ENCODE measurements around the gene MAB21L4.
"Not testable (repeated sequence)": the region's sequence is repeated elsewhere in the genome, so short reads cannot be mapped to it uniquely, and the experiment has no call there.

MAB21L4 gene

GRCh38 chr2:240857039-240858008 is 38.6 kb downstream of the MAB21L4 start:
- DNase-seq, result no peak

DNA sequence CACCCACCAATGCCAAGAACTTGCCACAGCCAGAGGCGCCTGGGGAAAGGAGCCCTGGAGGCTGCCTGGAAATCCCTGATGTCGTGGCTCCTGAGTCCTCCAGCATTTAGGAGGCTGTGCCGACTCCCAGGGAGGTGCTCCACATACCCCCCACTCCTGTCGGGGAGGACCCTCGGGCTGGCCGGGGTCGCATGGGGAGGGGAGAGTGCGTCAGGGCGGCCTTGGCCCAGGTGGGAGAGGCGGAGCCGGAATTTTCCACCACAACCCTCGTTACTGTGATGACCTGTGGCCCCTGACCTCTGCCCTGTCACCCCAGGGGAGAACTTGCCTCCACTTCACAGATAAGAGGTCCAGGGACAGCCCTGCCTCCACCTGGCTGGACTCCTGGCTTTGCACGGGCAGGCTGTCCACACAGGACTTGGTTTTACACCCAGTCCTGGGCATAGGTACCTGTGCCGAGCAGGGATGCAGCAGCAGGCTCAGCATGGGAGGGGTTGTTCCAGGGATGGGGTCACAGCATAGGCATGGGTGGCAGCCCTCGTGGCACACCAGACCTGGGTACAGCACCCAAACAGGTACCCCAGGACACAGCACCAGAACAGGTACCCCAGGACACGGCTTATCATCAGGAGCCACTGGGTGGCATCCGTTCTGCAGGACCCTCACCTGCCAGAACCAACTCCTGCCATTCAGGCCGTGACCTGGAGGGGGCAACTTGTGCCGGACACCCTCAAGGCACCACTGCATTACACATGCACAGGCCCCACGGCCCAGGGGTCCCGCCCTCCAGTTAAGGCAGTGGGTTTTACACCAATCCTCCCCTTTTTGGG is 39.6 kb downstream of the MAB21L4 start:
- no peak for DNase-seq

DNA sequence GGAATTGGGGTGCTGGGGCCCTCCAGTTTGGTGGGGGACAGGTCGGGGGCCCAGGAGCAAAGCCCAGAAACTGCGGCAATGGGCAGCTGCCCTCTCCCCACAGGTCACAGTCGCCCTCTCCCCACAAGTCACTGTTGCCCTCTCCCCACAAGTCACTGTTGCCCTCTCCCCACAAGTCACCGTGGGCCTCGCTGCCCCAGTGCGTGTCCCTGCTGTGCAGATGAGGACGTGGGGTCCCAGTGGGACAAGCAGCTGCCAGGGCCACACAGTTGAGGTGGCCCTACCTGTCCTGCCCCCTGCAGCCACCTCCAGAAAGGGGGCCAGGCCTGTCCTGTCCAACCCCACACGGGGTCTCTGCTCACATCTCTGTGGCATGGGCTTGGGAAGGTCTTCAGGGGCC is 40.3 kb downstream of the MAB21L4 start:
- DNase-seq, result no peak

DNA sequence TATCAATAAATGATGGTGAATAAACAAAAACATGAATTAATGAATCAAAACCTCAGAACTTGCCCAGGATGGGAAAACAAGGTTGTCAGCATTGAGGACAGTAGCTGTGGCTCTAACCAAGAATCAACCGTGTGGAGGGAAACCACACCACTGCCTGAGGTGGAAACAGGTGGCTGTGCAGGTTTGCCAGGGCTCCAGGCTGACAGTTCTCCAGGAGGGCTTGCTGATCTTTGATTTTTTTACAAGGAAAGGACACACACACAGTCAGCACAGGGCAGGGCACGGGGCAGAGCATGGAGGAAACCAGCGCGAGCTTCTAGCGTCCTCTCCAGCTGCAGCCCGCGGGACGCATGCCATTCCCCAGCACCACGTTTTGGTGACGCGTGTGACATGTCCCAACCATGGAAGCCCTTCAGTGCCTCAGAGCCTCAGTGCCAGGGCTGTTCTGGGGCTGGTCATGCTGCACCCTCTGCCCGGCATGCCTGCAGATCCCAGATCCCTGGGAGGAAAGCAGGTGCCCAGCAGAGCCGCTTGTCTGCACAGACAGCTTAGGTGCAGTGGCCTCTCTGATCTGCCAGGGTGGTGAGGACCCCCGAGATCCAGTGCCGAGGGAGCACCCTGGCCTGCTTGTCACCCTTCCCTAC is 43.2 kb downstream of the MAB21L4 start:
- no peak for DNase-seq

- peak; percentile 72 for DNase-seq
Measured at GRCh38 chr2:240851078-240851991, 44.6 kb downstream of the MAB21L4 start.

- DNase-seq, result no peak
Measured at GRCh38 chr2:240850756-240851077, 45.2 kb downstream of the MAB21L4 start.

DNA sequence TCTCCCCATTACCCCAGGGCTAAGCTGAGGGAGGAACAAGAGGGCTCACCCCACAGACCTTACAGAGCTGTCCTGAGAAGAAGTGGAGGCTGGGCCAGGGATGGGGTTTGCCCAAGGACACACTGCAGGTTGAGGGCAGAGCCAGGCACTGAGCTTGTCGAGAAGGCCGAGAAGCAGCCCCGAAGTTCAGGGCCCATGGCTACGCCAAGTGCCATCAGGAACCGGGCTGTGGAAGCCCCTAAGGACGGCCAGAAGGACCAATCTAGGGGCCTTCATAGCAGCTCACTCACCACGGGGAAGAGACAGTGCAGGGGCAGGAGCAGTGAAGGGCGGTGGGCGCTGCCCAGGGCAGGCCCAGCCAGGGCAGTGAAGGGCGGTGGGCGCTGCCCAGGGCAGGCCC is 45.9 kb downstream of the MAB21L4 start:
- no peak for DNase-seq

GRCh38 chr2:240848900-240849680 is 46.9 kb downstream of the MAB21L4 start:
- no peak for DNase-seq

GRCh38 chr2:240847817-240848216 is 48.1 kb downstream of the MAB21L4 start:
- DNase-seq, result no peak

GRCh38 chr2:240846873-240847595 is 48.9 kb downstream of the MAB21L4 start:
- DNase-seq, result no peak

GRCh38 chr2:240846309-240846708 is 49.6 kb downstream of the MAB21L4 start:
- DNase-seq, result not testable (repeated sequence)

DNA sequence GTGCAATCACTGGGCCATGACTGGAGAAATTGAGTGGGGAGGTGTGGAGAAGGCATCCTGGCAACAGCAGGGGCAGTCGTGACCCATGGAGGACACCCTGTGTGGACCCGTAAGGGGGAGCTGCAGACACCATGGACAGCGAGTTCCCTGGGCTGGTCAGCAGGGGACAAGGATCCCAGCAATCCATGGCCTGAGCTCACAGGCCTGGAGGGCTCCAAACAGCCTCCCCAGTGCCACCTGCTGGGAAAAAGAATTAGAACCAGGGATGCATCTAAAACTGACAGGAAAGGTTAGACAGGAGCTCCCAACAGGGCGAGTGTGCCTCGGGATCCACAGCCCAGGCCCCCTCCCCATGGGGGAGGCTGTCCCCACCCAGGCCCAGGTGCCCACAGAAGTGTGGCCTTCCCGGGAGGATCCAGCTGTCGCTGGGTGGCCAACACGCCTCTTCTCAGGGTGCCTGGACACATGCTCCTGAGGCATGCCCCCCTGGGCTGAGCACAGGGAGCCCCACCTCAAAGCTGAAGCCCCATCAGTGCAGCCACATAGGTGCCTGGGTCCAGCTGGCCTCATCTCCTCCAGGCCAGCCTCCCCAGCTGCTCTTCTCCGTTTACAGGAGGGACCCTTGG is 55.4 kb downstream of the MAB21L4 start:
- peak; percentile 31 for DNase-seq

GRCh38 chr2:240839152-240840143 is 56.5 kb downstream of the MAB21L4 start:
- no peak for DNase-seq

DNA sequence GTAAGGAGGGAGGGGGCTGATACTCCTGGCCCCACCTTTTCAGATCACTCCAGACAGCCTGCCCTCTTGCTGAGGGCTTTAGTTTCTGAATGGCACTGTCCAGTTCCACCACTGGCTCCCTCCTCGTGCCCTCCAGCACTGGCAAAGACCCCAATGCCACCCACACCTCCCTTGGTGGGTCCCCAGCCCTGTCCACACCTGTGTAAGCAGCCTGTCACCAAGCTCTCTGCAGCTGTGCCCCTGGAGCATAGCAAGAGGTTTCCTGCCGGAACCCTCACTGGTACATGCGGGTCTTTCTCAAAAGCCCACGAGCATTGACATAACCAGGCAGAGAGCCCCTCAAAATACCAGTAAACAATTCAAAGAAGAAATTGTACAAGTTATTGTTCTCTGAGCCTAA is 58.3 kb downstream of the MAB21L4 start:
- DNase-seq, result no peak

GRCh38 chr2:240836781-240837467 is 59.0 kb downstream of the MAB21L4 start:
- DNase-seq, result no peak

All from inflammatory macrophage treated with lipopolysaccharide for 4 hours (primary cell).